GM19099 (cell line): ENCODE results near the gene TUT1.

ENCODE experiments used
- POLR2A ChIP-seq: IDR thresholded peaks from 3 replicates; pipeline ENCODE4 v1.6.1; 2011; ENCODE audit warnings: low read depth; ENCODE audit not compliant: insufficient read length; ENCODE audit errors: extremely low read depth

The TUT1 gene

DNA sequence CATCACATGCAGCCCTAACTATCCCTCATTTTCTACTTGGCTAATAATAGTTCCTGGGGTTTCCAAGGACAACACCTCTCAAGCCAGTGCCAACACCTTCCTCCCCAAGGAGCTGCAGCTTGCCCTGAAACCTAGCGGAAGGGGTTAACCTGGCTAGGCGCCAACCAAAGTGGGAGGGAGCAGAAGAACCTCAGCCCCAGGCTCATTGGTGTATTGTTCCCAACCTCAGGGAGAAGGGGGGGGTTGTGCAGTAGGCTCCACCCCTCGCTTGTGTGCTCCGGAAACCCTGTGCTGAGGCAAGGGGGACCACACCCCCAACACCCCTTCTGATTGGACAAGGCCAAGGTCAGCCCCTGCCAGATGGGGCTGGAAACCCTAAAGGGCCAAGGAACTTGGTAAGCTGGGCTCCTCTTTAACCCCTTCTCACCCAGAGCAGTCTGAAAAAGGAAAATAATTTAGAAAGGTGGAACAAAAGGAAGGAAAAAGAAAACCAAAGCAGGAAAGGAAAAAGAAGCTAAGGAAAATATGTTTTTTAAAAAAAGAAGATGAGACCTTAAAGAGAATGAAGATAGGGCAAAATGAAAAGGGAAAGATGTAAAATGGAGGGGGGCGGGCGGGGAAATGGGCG lies 7.9 kb upstream of the TUT1 start:
- no peak for TF ChIP-seq POLR2A

DNA sequence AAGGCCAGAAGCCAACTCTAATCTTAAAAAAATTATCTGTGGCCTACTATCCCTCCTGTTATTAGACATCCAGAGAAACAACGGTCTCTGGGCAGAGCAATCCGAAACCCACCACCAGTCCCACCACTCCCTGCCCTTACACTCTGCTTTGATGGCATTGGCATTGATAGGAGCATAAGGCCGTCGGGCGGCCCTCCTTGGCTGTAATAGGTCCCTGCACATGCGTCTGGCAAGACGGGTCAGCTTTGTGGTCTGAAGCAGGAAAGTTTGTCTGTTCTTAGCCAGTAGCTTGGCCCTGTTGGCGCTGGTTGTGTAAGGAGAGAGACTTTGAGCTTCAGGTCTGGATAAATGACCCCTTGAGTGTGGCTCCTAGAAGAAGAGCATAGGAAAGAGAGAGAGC lies 3.8 kb upstream of the TUT1 start:
- no peak for TF ChIP-seq POLR2A

DNA sequence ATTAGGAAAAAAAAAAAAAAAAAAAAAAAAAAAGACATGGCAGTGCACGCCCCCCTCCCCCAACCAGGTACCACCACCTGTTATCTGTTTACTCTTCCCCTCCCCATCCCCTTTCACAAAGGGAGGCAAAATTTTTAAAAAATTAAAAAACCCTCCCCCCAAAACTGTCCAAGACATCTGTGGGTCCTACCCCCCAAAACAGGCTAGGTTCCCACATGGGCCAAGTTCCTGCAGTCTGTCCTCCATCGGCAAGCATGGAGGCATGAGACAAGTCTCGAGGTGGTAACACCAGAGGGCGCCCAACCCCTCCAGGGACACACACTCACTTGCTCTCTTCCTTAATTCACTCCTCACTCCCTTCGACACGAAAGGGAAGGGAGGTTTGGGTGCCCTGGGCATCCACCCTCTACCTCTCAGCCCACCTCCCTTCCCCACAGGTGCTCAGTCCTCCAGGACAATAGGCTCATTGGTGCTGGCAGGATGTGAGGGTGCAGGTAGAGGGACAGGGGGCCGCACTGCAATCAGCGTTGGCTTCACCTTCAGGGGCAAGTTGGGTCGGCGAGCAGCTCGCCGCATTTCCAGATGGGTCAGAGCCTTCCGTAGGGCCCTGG lies 2.2 kb upstream of the TUT1 start:
- no peak for TF ChIP-seq POLR2A

DNA sequence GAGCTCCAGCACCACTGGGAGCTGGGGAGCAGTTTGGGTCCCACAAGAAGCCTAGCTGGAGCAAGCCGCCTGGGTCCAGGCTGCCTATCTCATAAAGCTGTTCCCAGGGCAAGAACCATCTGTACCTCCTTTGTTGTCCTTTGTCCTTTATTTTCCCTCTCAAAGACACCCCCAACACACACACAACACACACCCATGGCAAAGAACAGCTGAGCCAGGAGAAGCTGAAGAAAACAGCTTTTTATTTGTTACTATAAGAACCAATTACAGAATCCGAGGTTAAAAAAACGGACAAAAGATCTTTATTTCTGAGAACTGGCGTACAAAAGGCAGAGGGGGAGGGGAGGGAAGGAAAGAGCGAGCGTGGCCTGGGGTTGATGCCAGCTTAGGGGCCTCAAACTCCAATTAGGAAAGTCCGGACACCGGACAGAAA lies 1.7 kb upstream of the TUT1 start:
- no peak for TF ChIP-seq POLR2A

DNA sequence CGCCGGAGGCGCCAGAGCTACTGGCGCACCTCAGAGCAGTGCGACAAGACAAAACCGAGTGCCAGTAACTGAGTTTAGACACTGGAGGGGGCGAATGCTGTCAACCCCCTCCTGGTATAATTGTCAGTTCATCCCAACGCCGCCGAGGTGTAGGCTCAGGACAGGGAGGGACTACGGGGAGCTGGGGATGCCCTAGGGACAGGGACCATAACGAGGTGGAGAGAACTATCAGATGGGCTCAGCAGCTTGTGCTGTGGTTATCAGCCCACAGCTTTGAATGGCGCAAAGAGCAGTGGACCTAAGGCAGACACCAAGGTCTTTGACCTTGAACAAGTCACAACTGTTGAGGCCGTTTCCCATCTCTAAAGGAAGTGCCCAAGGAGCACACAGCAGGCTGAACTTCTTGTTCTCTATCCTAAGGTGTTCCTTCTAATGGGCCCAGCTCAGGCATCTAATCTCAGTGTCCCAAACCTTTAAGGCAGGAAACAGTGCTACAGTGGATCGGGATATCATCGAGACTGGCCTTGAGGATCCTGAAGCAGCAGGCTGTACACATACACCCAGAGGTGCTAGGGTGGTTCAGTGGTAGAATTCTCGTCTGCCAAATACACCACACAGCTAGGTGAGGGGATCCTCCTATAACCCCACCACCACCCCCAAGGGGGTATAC lies 958 bp upstream of the TUT1 start:
- TF ChIP-seq POLR2A, result no peak

DNA sequence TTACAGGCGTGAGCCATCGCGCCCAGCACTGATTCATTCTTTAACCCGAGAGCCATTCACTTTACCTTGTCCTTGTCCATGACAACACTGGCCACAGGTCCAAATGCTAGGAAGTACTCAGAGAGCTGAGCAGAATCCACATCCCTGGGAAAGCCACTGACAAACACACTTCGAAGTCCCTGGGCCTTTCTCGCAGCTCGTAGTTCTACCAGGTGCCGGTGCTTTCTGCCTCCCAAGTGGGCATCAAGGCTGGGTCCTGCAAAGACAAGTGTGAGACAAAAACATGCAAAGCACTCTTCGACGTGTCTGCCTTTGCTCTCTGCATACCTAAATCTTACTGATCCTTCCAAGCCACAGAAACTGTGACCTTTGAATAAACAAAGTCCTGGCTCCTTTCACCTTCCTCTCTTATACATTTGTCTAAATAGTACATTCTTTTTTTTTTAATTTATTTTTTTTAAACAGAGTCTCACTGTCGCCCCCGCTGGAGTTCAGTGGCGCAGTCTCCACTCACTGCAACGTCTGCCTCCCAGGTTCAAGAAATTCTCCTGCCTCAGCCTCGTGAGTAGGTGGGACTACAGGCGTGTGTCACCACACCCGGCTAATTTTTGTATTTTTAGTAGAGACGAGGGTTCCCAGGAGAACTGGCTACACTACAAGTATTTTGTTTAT lies 2.2 kb downstream of the TUT1 start:
- TF ChIP-seq POLR2A, result no peak

DNA sequence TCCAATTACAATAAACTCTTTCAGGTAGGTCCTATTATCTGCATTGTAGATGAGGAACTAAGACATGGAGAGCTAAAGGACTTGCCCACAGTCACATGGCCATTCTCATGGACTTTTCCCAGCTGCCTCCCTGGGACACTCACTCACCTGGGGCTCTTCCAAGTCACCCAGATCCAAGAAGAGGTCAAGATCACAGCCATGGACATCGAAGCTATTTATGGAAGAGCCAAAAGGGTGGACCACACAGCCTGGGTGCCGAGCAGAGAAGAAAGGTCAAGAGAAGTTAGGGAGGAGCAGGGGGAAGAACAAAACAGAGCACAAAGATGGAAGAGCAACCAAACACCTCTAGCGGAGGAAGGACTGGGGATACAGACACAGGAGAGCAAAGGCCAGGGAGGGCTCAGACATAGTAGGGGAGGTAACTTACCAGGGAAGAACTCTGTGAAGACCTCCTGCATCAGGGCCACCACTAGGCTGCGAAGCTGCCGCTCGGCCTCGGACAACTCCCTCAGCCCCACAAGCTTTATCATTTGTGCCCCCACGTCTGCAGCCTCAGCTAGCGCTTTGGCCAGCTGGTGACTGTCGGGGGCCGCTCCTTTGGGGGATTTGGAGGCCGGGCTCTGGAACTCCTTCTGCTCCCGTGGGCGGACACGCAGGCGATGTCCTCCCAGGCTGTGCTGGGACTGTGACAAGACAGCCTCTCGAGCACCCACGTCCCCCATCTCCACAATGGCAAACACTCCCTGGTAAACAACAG lies 10.2 kb downstream of the TUT1 start:
- TF ChIP-seq POLR2A, result no peak

DNA sequence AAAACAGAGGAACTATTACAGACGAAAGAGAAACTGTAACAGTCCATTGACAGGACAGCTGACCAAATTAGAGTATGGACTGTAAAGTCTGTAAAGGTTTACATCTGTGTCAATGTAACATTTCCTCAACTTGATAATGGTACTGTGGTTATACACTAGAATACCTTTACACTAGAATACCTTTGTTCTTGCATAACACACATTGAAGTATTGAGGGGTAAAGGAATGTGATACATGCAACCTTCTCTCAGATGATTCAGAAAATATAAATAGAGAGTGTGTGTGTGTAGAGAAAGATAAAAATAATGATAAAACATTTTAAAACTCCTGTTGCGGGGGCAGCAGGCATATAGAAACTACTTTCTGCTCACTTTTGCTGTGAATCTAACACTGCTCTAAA lies 12.1 kb downstream of the TUT1 start:
- no peak for TF ChIP-seq POLR2A

DNA sequence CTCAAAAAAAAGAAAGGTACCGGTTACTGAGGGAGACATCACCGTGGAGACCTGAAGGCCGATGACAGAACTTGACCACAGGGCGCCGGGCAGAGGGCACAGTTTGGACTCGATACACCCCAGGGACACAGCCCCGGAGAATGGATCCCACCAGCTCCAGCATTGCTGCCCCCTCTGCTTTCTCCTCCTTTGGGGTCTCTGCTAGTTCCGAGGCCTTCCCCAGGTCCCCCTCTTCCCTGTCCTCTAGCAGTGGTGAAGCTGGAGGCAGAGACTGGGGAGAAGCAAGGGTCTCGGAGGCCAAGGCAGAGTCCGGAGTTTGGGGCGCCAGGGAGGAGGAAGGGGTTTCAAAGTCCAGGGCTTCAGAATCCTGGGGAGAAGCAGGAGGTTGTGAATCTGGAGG lies 12.8 kb downstream of the TUT1 start:
- no peak for TF ChIP-seq POLR2A

DNA sequence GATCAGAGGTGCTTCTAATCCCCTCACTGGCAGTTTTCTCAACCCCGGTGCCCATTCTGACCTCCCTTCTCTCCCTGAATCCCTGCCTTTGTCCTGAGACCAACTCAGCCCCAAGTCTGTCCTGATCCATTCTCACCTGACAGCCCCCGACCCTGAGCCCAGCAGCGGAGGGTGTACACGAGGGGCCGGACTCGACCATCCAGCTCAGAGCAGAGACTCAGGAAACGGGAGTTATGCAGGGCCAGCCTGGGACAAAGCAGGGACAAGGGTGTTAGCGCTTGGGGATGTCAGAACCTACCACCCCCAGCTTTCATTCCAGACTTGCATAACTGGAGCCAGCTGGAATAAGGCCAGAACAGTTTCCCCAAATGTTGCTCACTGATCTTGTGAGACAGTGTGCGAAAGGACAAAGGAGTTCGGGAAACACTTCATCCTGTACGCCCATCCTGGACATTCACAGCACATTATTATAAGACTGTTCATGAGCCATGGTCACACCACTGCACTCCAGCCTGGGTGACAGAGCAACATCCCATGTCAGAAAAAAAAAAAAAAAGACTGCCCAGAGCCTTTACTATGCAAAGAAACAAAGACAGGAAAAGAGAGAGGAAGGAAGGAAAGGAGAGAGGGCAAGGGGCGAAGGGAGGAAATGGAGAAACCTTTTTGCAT lies 14.1 kb downstream of the TUT1 start:
- TF ChIP-seq POLR2A, result no peak

DNA sequence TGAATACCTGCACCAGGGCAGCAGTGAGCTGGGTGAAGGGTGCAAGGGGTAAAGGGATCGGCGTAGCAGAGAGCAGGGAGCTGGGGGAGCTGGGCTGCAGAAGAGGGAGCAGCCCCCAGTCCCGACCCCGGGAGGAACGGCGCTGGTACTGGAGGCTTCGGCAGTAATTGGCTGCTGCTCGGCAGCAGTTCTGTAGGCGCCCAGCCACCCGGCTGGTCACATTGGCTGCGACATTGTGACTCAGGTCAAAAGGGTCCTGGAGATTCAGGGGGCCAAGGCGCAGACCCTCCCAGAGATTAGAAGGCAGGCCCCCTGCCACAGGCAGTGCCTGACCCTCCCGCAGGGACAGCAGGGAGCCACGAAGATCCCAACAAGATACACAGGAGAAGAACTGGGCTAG lies 15.5 kb downstream of the TUT1 start:
- no peak for TF ChIP-seq POLR2A

DNA sequence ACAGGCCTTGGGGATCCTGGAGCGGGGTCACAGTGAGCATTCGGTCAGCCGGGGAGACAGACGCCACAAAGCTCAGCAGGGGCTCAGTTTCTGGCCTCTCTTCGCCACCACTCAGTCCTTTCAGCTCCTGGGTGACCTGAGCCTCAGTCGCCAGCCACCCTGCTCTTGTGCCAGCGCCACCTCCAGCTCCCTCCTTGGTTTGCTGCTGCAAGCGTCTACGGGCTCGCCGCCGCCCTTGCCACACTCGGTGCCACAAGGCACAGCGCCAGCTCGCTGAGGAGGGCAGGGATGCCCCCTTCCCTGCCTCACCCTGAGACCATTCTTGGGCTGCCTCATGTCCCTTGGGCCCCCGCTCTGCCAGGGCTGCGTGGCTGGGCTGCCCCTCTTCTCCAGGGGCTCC lies 16.2 kb downstream of the TUT1 start:
- no peak for TF ChIP-seq POLR2A

DNA sequence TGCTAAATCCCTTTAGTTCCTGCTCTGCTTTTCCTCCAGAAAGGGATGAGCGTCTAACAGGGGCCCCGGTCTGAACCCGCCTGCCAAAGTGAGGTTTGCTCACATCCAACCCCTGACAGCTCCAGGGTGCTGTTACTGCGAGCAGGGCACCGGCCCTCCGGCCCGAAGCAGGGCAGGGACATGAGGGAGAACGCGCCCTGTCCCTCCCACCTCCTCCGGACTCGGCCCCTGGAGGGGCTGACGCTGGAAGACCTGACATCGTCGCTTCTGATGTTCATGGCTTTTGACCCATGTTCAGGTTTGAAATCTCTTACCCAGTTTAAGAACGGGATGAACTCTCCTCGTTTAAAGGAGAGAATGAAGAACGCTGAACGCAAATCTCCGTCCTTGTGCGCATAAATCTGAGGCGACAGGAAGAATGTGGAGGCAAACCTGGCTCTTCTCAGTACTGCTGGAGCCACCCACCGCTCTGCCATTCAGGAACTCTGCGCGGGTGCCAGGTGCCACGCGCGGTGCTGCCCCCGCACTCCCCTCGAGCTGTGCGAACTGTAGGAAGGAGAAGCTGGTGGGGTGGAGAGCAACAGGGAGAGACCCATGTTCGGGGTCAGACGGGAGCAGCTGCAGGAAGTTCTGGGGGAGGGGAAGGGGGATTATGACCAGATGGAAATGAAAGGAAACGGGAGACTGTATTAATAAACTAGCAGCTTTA lies 16.8 kb downstream of the TUT1 start:
- TF ChIP-seq POLR2A, result no peak
